Endodermal cell (in vitro differentiated cells): ENCODE data around the gene OR51F1. TPM values are rescaled to one million over a fixed set of nuclear protein-coding genes. Genes with fewer than 3 reads are reported as not detected.
"Not testable (repeated sequence)": the region's sequence is repeated elsewhere in the genome, so short reads cannot be mapped to it uniquely, and the experiment has no call there.

Experiments
- DNase-seq: peaks from one replicate; pipeline ENCODE4 v3.0.0-alpha.2; 2017
- H3K27ac ChIP-seq: 2 replicates; pipeline ENCODE4 v1.5.1; 2013; ENCODE audit warnings: mild to moderate bottlenecking, low read depth, low read length, moderate library complexity
- H3K27me3 ChIP-seq: 2 replicates; pipeline ENCODE4 v1.6.1; 2013; ENCODE audit warnings: mild to moderate bottlenecking, low read length, moderate library complexity; ENCODE audit not compliant: insufficient read depth, control insufficient read depth, poor library complexity, severe bottlenecking
- H3K36me3 ChIP-seq: 2 replicates; pipeline ENCODE4 v1.7.0; 2013; ENCODE audit warnings: mild to moderate bottlenecking, low read length, moderate library complexity; ENCODE audit not compliant: control insufficient read depth, insufficient read depth
- H3K4me1 ChIP-seq: one replicate; pipeline ENCODE4 v1.7.0; 2013; ENCODE audit warnings: low read length; ENCODE audit not compliant: control insufficient read depth, insufficient read depth
- H3K4me3 ChIP-seq: 2 replicates; pipeline ENCODE4 v1.5.1; 2013; ENCODE audit warnings: mild to moderate bottlenecking, low read length, moderate library complexity
- H3K9ac ChIP-seq: 2 replicates; pipeline ENCODE4 v1.6.1; 2013; ENCODE audit warnings: mild to moderate bottlenecking, low read length, moderate library complexity; ENCODE audit not compliant: poor library complexity, severe bottlenecking; ENCODE audit errors: extremely low read depth
- H3K9me3 ChIP-seq: 2 replicates; pipeline ENCODE4 v1.6.1; 2013; ENCODE audit warnings: mild to moderate bottlenecking, low read length, moderate library complexity; ENCODE audit not compliant: control insufficient read depth
- H3K27ac Mint-ChIP-seq: 2 replicates; pipeline ENCODE4 v1.8.0; 2020; ENCODE audit warnings: mixed read lengths
- H3K27me3 Mint-ChIP-seq: 2 replicates; pipeline ENCODE4 v1.8.0; 2021; ENCODE audit warnings: mild to moderate bottlenecking, mixed read lengths; ENCODE audit not compliant: insufficient read depth
- H3K36me3 Mint-ChIP-seq: 2 replicates; pipeline ENCODE4 v1.8.0; 2020; ENCODE audit warnings: low read depth, mixed read lengths
- H3K4me1 Mint-ChIP-seq: 2 replicates; pipeline ENCODE4 v1.8.0; 2020; ENCODE audit warnings: mixed read lengths
- H3K4me3 Mint-ChIP-seq: 2 replicates; pipeline ENCODE4 v1.8.0; 2020; ENCODE audit warnings: mild to moderate bottlenecking, moderate library complexity, mixed read lengths
- H3K9me3 Mint-ChIP-seq: 2 replicates; pipeline ENCODE4 v1.8.0; 2020; ENCODE audit warnings: mild to moderate bottlenecking, mixed read lengths
- WGBS, 2 experiments: methylation state at CpG; one replicate each; pipeline versions ENCODE4 v1.1.5 to v1.1.7; 2013; ENCODE audit warnings: missing lambda C conversion rate in 2 of 2, mixed read lengths in 1 of 2; ENCODE audit not compliant: insufficient coverage in 1 of 2, insufficient read length in 1 of 2; 5-methylcytosine and 5-hydroxymethylcytosine counted together
- total RNA-seq, 2 donors: library from RNA; stranded (reverse); fragmentation: NEBNext Ultra II Directional in 1 of 2; extraction: Animal tissue kit (Norgen Biotek cat#: 25700) in 1 of 2; gene quantifications; 2 replicates in 1 of 2; 3 replicates in 1 of 2; pipeline ENCODE4 v1.2.1, GENCODE V29; 2021
- TF ChIP-seq, protein P1 (sequence below): fragments of 200-600 bp; sonication (generic); conservative IDR thresholded peaks from 2 replicates; pipeline ENCODE4 v1.5.0; 2021; ENCODE audit warnings: antibody characterized with exemption, mild to moderate bottlenecking

OR51F1 gene
- total RNA-seq, 2 donors from 2014 or later = not detected

DNA sequence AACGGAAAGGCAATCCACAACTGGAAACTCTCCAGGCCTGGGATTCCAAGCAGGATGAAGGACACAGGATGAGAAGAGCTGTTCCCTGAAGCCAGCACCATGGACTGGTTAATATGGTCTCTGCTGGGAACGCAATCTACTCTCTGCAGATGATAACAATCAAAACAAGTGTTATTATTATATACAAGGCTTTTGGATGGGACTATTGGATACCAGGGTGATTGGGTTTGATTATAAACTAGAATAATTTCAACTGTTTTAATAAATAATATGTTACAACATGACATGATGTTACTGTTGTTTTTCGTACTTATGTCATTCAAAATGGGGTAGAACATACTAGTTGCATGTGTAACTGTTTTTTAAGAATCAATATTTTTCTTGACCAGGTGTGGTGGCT, 34.5 kb upstream of the OR51F1 start, which contains the start of gene OR52R1:
OR52R1 (minus strand) TSS at position 101 of the 400 bp plus-strand sequence; CDS start at position 101, 0 bp downstream.
- H3K4me3 Mint-ChIP-seq = no peak within 1 kb of the TSS
- no peak within 1 kb of the TSS for H3K27ac ChIP-seq
- H3K36me3 Mint-ChIP-seq = no peaks in the 10 kb centered on the region
- peaks cover 10% of the 10 kb centered on the region for H3K9me3 ChIP-seq
- H3K9me3 Mint-ChIP-seq = peaks cover 6% of the 10 kb centered on the region
- H3K27ac Mint-ChIP-seq = no peak within 1 kb of the TSS
- no peaks in the 10 kb centered on the region for H3K4me1 ChIP-seq
- 85 to 94% methylated on average over 2 to 3 of the region's 3 CpGs for WGBS, 2 experiments
- TF ChIP-seq, protein P1, sequence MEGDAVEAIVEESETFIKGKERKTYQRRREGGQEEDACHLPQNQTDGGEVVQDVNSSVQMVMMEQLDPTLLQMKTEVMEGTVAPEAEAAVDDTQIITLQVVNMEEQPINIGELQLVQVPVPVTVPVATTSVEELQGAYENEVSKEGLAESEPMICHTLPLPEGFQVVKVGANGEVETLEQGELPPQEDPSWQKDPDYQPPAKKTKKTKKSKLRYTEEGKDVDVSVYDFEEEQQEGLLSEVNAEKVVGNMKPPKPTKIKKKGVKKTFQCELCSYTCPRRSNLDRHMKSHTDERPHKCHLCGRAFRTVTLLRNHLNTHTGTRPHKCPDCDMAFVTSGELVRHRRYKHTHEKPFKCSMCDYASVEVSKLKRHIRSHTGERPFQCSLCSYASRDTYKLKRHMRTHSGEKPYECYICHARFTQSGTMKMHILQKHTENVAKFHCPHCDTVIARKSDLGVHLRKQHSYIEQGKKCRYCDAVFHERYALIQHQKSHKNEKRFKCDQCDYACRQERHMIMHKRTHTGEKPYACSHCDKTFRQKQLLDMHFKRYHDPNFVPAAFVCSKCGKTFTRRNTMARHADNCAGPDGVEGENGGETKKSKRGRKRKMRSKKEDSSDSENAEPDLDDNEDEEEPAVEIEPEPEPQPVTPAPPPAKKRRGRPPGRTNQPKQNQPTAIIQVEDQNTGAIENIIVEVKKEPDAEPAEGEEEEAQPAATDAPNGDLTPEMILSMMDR = no peak
- H3K4me1 Mint-ChIP-seq = peaks cover 2% of the 10 kb centered on the region
- no peak for DNase-seq
- no peak within 1 kb of the TSS for H3K9ac ChIP-seq
- no peak within 1 kb of the TSS for H3K4me3 ChIP-seq
- no peaks in the 10 kb centered on the region for H3K27me3 ChIP-seq
- no peaks in the 10 kb centered on the region for H3K36me3 ChIP-seq
- H3K27me3 Mint-ChIP-seq = no peaks in the 10 kb centered on the region

DNA sequence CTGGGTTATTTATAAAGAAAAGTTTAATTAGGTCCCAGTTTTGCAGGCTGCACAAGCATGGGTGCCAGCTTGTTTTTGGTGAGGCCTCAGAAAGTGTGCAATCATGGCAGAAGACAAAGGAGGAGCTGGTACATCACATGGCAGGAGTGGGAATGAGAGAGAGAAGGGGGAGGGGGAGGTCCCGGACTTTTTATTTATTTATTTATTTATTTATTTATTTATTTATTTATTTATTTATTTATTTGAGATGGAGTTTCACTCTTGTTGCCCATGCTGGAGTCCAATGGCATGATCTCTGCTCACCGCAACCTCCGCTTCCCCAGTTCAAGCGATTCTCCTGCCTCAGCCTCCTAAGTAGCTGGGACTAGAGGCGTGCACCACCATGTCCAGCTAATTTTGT, 31.6 kb upstream of the OR51F1 start:
- H3K9me3 Mint-ChIP-seq, H3K4me1 ChIP-seq, DNase-seq, H3K4me3 ChIP-seq, H3K27ac ChIP-seq, H3K27ac Mint-ChIP-seq, H3K27me3 ChIP-seq, H3K36me3 ChIP-seq, H3K36me3 Mint-ChIP-seq, H3K9ac ChIP-seq, H3K27me3 Mint-ChIP-seq, H3K4me3 Mint-ChIP-seq: not testable (repeated sequence)
- peaks cover 16% of the 10 kb centered on the region for H3K9me3 ChIP-seq
- peaks cover 11% of the 10 kb centered on the region for H3K4me1 Mint-ChIP-seq
- WGBS, 2 experiments = 83 to 89% methylated on average over 4 of the region's 5 CpGs

DNA sequence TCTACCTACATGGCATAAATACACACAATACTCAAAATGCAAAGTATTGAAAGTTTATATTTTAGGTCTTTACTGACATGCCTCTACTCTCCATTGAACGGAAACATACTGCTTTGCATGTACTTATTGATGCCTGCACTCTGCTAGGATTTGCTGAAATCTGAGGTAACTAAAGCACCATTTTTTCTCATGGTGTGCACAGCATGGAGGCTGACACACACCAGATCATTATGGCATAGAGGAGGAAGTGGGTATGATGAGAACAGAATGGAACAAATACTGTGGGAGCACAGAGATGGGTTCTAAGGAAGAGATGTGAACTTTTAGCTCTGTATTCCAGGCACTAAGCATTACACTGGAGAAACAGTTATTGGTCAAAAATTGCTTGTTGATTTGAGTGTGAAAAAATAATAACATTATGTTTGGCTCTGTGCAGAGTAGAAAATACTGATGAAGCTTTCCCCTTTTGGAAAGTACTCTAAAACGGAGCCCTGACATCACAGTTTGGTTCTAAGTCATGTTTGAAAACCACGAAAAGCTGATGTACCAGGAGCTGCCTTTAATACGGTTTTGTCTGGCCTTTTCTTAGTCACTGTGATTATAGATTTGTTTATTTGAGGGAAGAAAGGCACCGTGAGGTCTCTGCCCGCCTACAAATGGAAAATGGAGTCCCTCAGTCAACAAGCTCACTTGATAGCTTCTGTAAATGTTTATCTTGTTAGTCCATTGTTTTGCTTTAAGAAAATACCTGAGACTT, 28.9 kb upstream of the OR51F1 start:
- Histone ChIP-seq H3K27ac (no peak overlapping the region), H3K9me3 (peaks cover 16% of the 10 kb centered on the region), H3K27me3 (no peaks in the 10 kb centered on the region), H3K9ac (no peak overlapping the region), H3K4me1 (peaks cover 6% of the 10 kb centered on the region), H3K36me3 (no peaks in the 10 kb centered on the region), H3K4me3 (no peak overlapping the region)
- Mint-ChIP-seq H3K27ac (no peak overlapping the region), H3K36me3 (no peaks in the 10 kb centered on the region), H3K27me3 (no peaks in the 10 kb centered on the region), H3K9me3 (peaks cover 10% of the 10 kb centered on the region), H3K4me3 (no peak overlapping the region), H3K4me1 (peaks cover 13% of the 10 kb centered on the region)
- DNase-seq = no peak
- WGBS, 2 experiments = 87 to 92% methylated on average over 4 to 6 of the region's 6 CpGs
- TF ChIP-seq, protein P1 = no peak
